SK-N-SH (cell line): ENCODE results near the gene KRT2. TPM values are rescaled to one million over a fixed set of nuclear protein-coding genes. Genes with fewer than 3 reads are reported as not detected.

Experiments used
- CTCF ChIA-PET: fragments of 300-600, 350-600 bp; formaldehyde crosslinking; extraction: SDS; loops from one replicate; lab custom pipeline; 2021; lab: Yijun Ruan, JAX
- POLR2A ChIA-PET: fragments of 350-600 bp; sonication (Branson Sonifier 250); formaldehyde crosslinking; extraction: SDS; loops from one replicate; lab custom pipeline; 2020; ENCODE audit warnings: antibody characterized with exemption, inconsistent platforms; lab: Yijun Ruan, JAX
- DNase-seq: peaks from one replicate; pipeline ENCODE4 v3.0.0; 2012
- H2AFZ ChIP-seq: fragments of 200-600 bp; sonication (generic); 2 replicates; pipeline ENCODE4 v1.8.1; 2016; ENCODE audit warnings: antibody characterized with exemption, mild to moderate bottlenecking, low read depth
- H3F3A ChIP-seq: fragments of 200-600 bp; sonication (generic); replicated peaks from 2 replicates; pipeline ENCODE3; 2016; ENCODE audit warnings: antibody characterized with exemption, mild to moderate bottlenecking; ENCODE audit not compliant: insufficient read depth
- H3K27ac ChIP-seq, 2 experiments: fragments of 200-500 bp in 1 of 2; fragments of 200-600 bp in 1 of 2; sonication (Bioruptor generic) in 1 of 2; sonication (generic), shearing (Covaris generic) in 1 of 2; 2 replicates each; pipeline versions ENCODE4 v1.5.1 to v1.6.1; 2014 to 2016; ENCODE audit warnings: low read depth in 2 of 2, inconsistent platforms in 1 of 2, low read length in 1 of 2, mild to moderate bottlenecking in 1 of 2, mixed read lengths in 1 of 2
- H3K27me3 ChIP-seq: fragments of 200-600 bp; sonication (generic), shearing (Covaris generic); 2 replicates; pipeline ENCODE4 v1.6.1; 2016; ENCODE audit warnings: mixed run types; ENCODE audit not compliant: insufficient read depth
- H3K36me3 ChIP-seq, 2 experiments: fragments of 200-500 bp in 1 of 2; fragments of 200-600 bp in 1 of 2; sonication (Bioruptor generic) in 1 of 2; sonication (generic) in 1 of 2; replicated peaks in 1 of 2; 2 replicates each; pipeline versions ENCODE3 to v1.5.1; 2014 to 2016; ENCODE audit warnings: low read length in 1 of 2, mild to moderate bottlenecking in 1 of 2; ENCODE audit not compliant: insufficient read depth in 2 of 2, control insufficient read depth in 1 of 2
- H3K4me1 ChIP-seq, 2 experiments: fragments of 200-500 bp in 1 of 2; fragments of 200-600 bp in 1 of 2; sonication (Bioruptor generic) in 1 of 2; sonication (generic), shearing (Covaris generic) in 1 of 2; 2 replicates each; pipeline versions ENCODE4 v1.5.1 to v1.6.1; 2014 to 2016; ENCODE audit warnings: low read depth in 1 of 2, low read length in 1 of 2, mixed run types in 1 of 2; ENCODE audit not compliant: insufficient read depth in 2 of 2, control insufficient read depth in 1 of 2
- H3K4me2 ChIP-seq: fragments of 200-600 bp; sonication (generic), shearing (Covaris generic); 2 replicates; pipeline ENCODE4 v1.6.1; 2017; ENCODE audit warnings: mixed run types
- H3K4me3 ChIP-seq, 2 experiments: fragments of 200-500 bp in 1 of 2; fragments of 200-600 bp in 1 of 2; sonication (Bioruptor generic) in 1 of 2; sonication (generic), shearing (Covaris generic) in 1 of 2; 2 replicates each; pipeline versions ENCODE4 v1.5.1 to v1.8.1; 2014 to 2016; ENCODE audit warnings: low read depth in 2 of 2, inconsistent platforms in 1 of 2, low read length in 1 of 2, mild to moderate bottlenecking in 1 of 2, mixed read lengths in 1 of 2, moderate library complexity in 1 of 2
- H3K79me2 ChIP-seq: fragments of 200-600 bp; sonication (generic); 2 replicates; pipeline ENCODE4 v1.8.1; 2017; ENCODE audit warnings: mild to moderate bottlenecking; ENCODE audit not compliant: insufficient read depth
- H3K9ac ChIP-seq: fragments of 200-600 bp; sonication (generic); 2 replicates; pipeline ENCODE4 v1.6.1; 2017; ENCODE audit warnings: mixed run types
- H3K9me2 ChIP-seq: fragments of 200-600 bp; sonication (generic); 2 replicates; pipeline ENCODE4 v1.6.1; 2017; ENCODE audit warnings: mixed run types
- H3K9me3 ChIP-seq: fragments of 200-600 bp; sonication (generic); 2 replicates; pipeline ENCODE4 v1.6.1; 2017; ENCODE audit warnings: mixed run types, mild to moderate bottlenecking, moderate library complexity
- H4K20me1 ChIP-seq: fragments of 200-600 bp; sonication (generic); 2 replicates; pipeline ENCODE4 v1.6.1; 2017; ENCODE audit warnings: mild to moderate bottlenecking, mixed run types; ENCODE audit not compliant: insufficient read depth
- ELF1 ChIP-seq: IDR thresholded peaks from 2 replicates; pipeline ENCODE4 v1.4.0; 2012
- EP300 ChIP-seq, 2 experiments: IDR thresholded peaks; 2 replicates each; pipeline versions ENCODE4 v1.4.0 to v1.6.1; 2012; ENCODE audit warnings: borderline replicate concordance in 1 of 2, low read depth in 1 of 2, low read length in 1 of 2
- EZH2phosphoT487 ChIP-seq: fragments of 200-600 bp; sonication (generic); IDR thresholded peaks from 2 replicates; pipeline ENCODE4 v1.6.1; 2017; ENCODE audit warnings: low read depth, mixed run types, mild to moderate bottlenecking, antibody characterized with exemption, moderate library complexity, borderline replicate concordance
- FOSL2 ChIP-seq: IDR thresholded peaks from 2 replicates; pipeline ENCODE4 v1.4.0; 2012; ENCODE audit warnings: low read depth, mild to moderate bottlenecking, moderate library complexity, borderline replicate concordance
- FOXM1 ChIP-seq: IDR thresholded peaks from 2 replicates; pipeline ENCODE4 v1.4.0; 2012; ENCODE audit warnings: low read depth, mild to moderate bottlenecking
- GABPA ChIP-seq: IDR thresholded peaks from 2 replicates; pipeline ENCODE4 v1.4.0; 2012; ENCODE audit warnings: low read depth, mild to moderate bottlenecking
- GATA2 ChIP-seq: sonication (generic); formaldehyde crosslinking; IDR thresholded peaks from 2 replicates; pipeline ENCODE4 v1.5.0; 2020; ENCODE audit warnings: mild to moderate bottlenecking, missing genetic modification reagents
- JUND ChIP-seq: IDR thresholded peaks from 2 replicates; pipeline ENCODE4 v1.4.0; 2012
- MXI1 ChIP-seq: IDR thresholded peaks from 2 replicates; pipeline ENCODE4 v1.6.1; 2012; ENCODE audit warnings: mild to moderate bottlenecking, low read depth, low read length, improper control_type of control experiment
- NRF1 ChIP-seq: IDR thresholded peaks from 2 replicates; pipeline ENCODE4 v1.6.1; 2012; ENCODE audit warnings: low read depth, mild to moderate bottlenecking, low read length
- RXRA ChIP-seq: IDR thresholded peaks from 2 replicates; pipeline ENCODE4 v1.4.0; 2012; ENCODE audit warnings: low read depth, mild to moderate bottlenecking, borderline replicate concordance
- SIN3A ChIP-seq: IDR thresholded peaks from 2 replicates; pipeline ENCODE4 v1.6.1; 2012; ENCODE audit warnings: low read depth, mild to moderate bottlenecking, low read length, moderate library complexity, borderline replicate concordance
- TEAD4 ChIP-seq: IDR thresholded peaks from 2 replicates; pipeline ENCODE4 v1.4.0; 2012; ENCODE audit warnings: mild to moderate bottlenecking, borderline replicate concordance; ENCODE audit not compliant: insufficient read depth
- USF2 ChIP-seq: fragments of 150-350 bp; IDR thresholded peaks from 2 replicates; pipeline ENCODE4 v1.6.1; 2017; ENCODE audit warnings: antibody characterized with exemption, low read length, low read depth, borderline replicate concordance
- WGBS: methylation state at CpG from one replicate; pipeline ENCODE4 v1.1.6; 2017; ENCODE audit warnings: low lambda C conversion rate; 5-methylcytosine and 5-hydroxymethylcytosine counted together
- polyA plus RNA-seq, 3 experiments: library from polyadenylated mRNA; depleted of rRNA; stranded (reverse); fragments of >200 nt; gene quantifications; 2 replicates each; pipeline ENCODE4 v1.2.3, GENCODE V29; 2012

Gene KRT2
- polyA plus RNA-seq, 1 of the 3 experiments (the other 2 are of a cell fraction): not detected

DNA sequence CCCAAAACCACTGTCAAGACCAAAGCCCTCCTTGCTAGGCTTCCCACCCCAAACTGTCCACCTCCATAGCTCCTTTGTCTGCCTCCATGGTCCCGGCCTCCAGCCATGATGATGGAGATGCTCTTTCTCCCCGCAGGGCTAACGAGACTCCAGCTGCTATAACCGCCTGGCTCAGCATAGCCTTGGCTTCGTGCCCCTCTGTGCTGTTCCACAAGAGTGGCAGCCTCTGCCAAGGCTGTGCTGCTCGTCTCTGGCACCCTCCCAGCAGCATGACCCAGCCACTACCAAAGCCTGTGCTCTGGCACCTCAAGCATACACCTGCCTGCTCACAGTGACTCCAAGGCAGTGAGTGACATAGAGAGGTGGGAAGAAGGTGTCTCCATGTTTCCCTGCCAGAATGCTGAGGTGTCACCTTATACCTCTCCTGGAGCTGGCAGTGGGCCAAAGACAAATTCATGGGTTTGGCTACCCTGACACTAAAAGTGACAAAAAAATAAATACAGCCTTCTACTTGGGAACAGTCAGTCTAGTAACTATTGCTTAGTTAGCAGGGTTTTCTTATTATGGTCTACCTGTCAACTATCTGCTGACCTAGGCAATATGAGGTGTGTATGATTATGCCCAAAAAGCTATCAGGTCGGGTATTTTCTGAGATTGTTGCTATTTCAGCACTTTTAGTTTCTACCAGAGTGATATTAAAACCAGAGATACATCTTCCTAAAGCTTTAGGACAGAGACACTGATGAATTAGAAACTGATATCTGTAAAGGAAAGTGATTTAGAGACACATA, 17.6 kb downstream of the KRT2 start:
- Histone ChIP-seq H3K36me3 (no peaks in the 10 kb centered on the region), H3K27me3 (peaks cover 26% of the 10 kb centered on the region), H3K4me2 (no peak overlapping the region), H3K27ac (no peak overlapping the region), H3K9ac (no peak overlapping the region), H3K79me2 (no peaks in the 10 kb centered on the region), H3F3A (no peaks in the 10 kb centered on the region), H3K9me3 (no peaks in the 10 kb centered on the region), H2AFZ (no peak overlapping the region), H4K20me1 (no peaks in the 10 kb centered on the region), H3K4me3 (no peak overlapping the region), H3K9me2 (no peaks in the 10 kb centered on the region), H3K4me1 (no peaks in the 10 kb centered on the region)
- no peak for TF ChIP-seq GABPA
- no peak for TF ChIP-seq GATA2 (CRISPR knock-in tag)
- TF ChIP-seq RXRA: no peak
- no peak for TF ChIP-seq FOXM1
- TF ChIP-seq MXI1: no peak
- TF ChIP-seq EZH2phosphoT487: no peak
- TF ChIP-seq JUND: no peak
- no peak for TF ChIP-seq FOSL2
- no peak for TF ChIP-seq EP300 (IDR thresholded peaks at IDR 0.05; ENCODE audit: borderline replicate concordance in 1 of 2, low read depth in 1 of 2, low read length in 1 of 2)
- TF ChIP-seq USF2: no peak
- no peak for TF ChIP-seq NRF1
- ChIA-PET CTCF (interaction anchor here (1.0 kb wide), 1 partner anchor 22 kb away, joined by 3 read pairs; no protein-coding TSS in a partner anchor), POLR2A (no interaction called here)
- WGBS: 0% methylated on average over 2 of the region's 7 CpGs
- no peak for DNase-seq

- Histone ChIP-seq H3K27ac (no peak overlapping the region), H3K9me3 (no peaks in the 10 kb centered on the region), H3K79me2 (no peaks in the 10 kb centered on the region), H3K4me3 (no peak overlapping the region), H4K20me1 (no peaks in the 10 kb centered on the region), H3K9me2 (no peaks in the 10 kb centered on the region), H3K36me3 (no peaks in the 10 kb centered on the region), H2AFZ (no peak overlapping the region), H3K27me3 (peaks cover 26% of the 10 kb centered on the region), H3F3A (no peaks in the 10 kb centered on the region), H3K9ac (no peak overlapping the region), H3K4me2 (no peak overlapping the region), H3K4me1 (no peaks in the 10 kb centered on the region)
- no peak for DNase-seq
- TF ChIP-seq TEAD4 (no peak), ELF1 (no peak), NRF1 (no peak), FOSL2 (no peak), SIN3A (no peak)
- ChIA-PET POLR2A (no interaction called here), CTCF (interaction anchor here (1.8 kb wide), 1 partner anchor 246 kb away, joined by 7 read pairs; no protein-coding TSS in a partner anchor)
- 18% methylated on average over 4 of the region's 4 CpGs for WGBS
Measured at GRCh38 chr12:52633383-52633782, 18.6 kb downstream of the KRT2 start.
